ENCODE data around the gene RPL12.

The RPL12 gene

GRCh38 chr9:127463911-127464310, 12.7 kb upstream of the RPL12 start:
- H3K36me3 ChIP-seq (ENCODE audit: control insufficient read depth, insufficient read depth, low read length), result no peaks in the 10 kb centered on the region
- no peaks in the 10 kb centered on the region for H3K9me3 ChIP-seq (ENCODE audit: control insufficient read depth, low read length)
- no peaks in the 10 kb centered on the region for H3K27me3 ChIP-seq (ENCODE audit: control insufficient read depth, insufficient read depth, low read length)
- H3K4me1 ChIP-seq (ENCODE audit: control insufficient read depth, insufficient read depth, low read length), result no peaks in the 10 kb centered on the region
- no peak overlapping the region for H3K4me3 ChIP-seq (ENCODE audit: low read length)
- no peak overlapping the region for H3K9ac ChIP-seq (ENCODE audit: low read length)

- Histone ChIP-seq H3K9me3 (ENCODE audit: control insufficient read depth, low read length) (no peaks in the 10 kb centered on the region), H3K27me3 (ENCODE audit: control insufficient read depth, insufficient read depth, low read length) (no peaks in the 10 kb centered on the region), H3K9ac (ENCODE audit: low read length) (no peak overlapping the region), H3K36me3 (ENCODE audit: control insufficient read depth, insufficient read depth, low read length) (no peaks in the 10 kb centered on the region), H3K4me3 (ENCODE audit: low read length) (no peak overlapping the region), H3K4me1 (ENCODE audit: control insufficient read depth, insufficient read depth, low read length) (no peaks in the 10 kb centered on the region)
Measured at GRCh38 chr9:127463382-127463781, 12.2 kb upstream of the RPL12 start.

GRCh38 chr9:127458921-127459320, 7.7 kb upstream of the RPL12 start:
- no peak overlapping the region for H3K9ac ChIP-seq (ENCODE audit: low read length)
- no peaks in the 10 kb centered on the region for H3K27me3 ChIP-seq (ENCODE audit: control insufficient read depth, insufficient read depth, low read length)
- H3K4me1 ChIP-seq (ENCODE audit: control insufficient read depth, insufficient read depth, low read length), result no peaks in the 10 kb centered on the region
- H3K36me3 ChIP-seq (ENCODE audit: control insufficient read depth, insufficient read depth, low read length), result no peaks in the 10 kb centered on the region
- H3K9me3 ChIP-seq (ENCODE audit: control insufficient read depth, low read length), result no peaks in the 10 kb centered on the region
- no peak overlapping the region for H3K4me3 ChIP-seq (ENCODE audit: low read length)

- peaks cover 9% of the 10 kb centered on the region for H3K4me1 ChIP-seq (ENCODE audit: control insufficient read depth, insufficient read depth, low read length)
- no peaks in the 10 kb centered on the region for H3K9me3 ChIP-seq (ENCODE audit: control insufficient read depth, low read length)
- H3K36me3 ChIP-seq (ENCODE audit: control insufficient read depth, insufficient read depth, low read length), result no peaks in the 10 kb centered on the region
- no peak overlapping the region for H3K4me3 ChIP-seq (ENCODE audit: low read length)
- H3K27me3 ChIP-seq (ENCODE audit: control insufficient read depth, insufficient read depth, low read length), result no peaks in the 10 kb centered on the region
- no peak overlapping the region for H3K9ac ChIP-seq (ENCODE audit: low read length)
Measured at GRCh38 chr9:127457191-127457878, 6.1 kb upstream of the RPL12 start.

- Histone ChIP-seq H3K4me3 (ENCODE audit: low read length) (no peak overlapping the region), H3K4me1 (ENCODE audit: control insufficient read depth, insufficient read depth, low read length) (peaks cover 14% of the 10 kb centered on the region), H3K36me3 (ENCODE audit: control insufficient read depth, insufficient read depth, low read length) (no peaks in the 10 kb centered on the region), H3K27me3 (ENCODE audit: control insufficient read depth, insufficient read depth, low read length) (no peaks in the 10 kb centered on the region), H3K9ac (ENCODE audit: low read length) (peak overlapping the region; percentile 19), H3K9me3 (ENCODE audit: control insufficient read depth, low read length) (no peaks in the 10 kb centered on the region)
Measured at GRCh38 chr9:127455324-127455992, 4.3 kb upstream of the RPL12 start.

- H3K4me1 ChIP-seq (ENCODE audit: control insufficient read depth, insufficient read depth, low read length), result peaks cover 29% of the 10 kb centered on the region
- H3K27me3 ChIP-seq (ENCODE audit: control insufficient read depth, insufficient read depth, low read length), result no peaks in the 10 kb centered on the region
- no peaks in the 10 kb centered on the region for H3K9me3 ChIP-seq (ENCODE audit: control insufficient read depth, low read length)
- peaks cover 15% of the 10 kb centered on the region for H3K36me3 ChIP-seq (ENCODE audit: control insufficient read depth, insufficient read depth, low read length)
- H3K4me3 ChIP-seq (ENCODE audit: low read length), result no peak overlapping the region
- H3K9ac ChIP-seq (ENCODE audit: low read length), result no peak overlapping the region
Measured at GRCh38 chr9:127452691-127453090, 1.5 kb upstream of the RPL12 start.

- Histone ChIP-seq H3K36me3 (ENCODE audit: control insufficient read depth, insufficient read depth, low read length) (peaks cover 21% of the 10 kb centered on the region), H3K9ac (ENCODE audit: low read length) (peak overlapping the region; percentile 96), H3K4me3 (ENCODE audit: low read length) (peak overlapping the region; percentile 95), H3K27me3 (ENCODE audit: control insufficient read depth, insufficient read depth, low read length) (no peaks in the 10 kb centered on the region), H3K4me1 (ENCODE audit: control insufficient read depth, insufficient read depth, low read length) (peaks cover 29% of the 10 kb centered on the region), H3K9me3 (ENCODE audit: control insufficient read depth, low read length) (no peaks in the 10 kb centered on the region)
Measured at GRCh38 chr9:127451858-127452656, 851 bp upstream of the RPL12 start.

- H3K36me3 ChIP-seq (ENCODE audit: control insufficient read depth, insufficient read depth, low read length), result peaks cover 26% of the 10 kb centered on the region
- no peaks in the 10 kb centered on the region for H3K9me3 ChIP-seq (ENCODE audit: control insufficient read depth, low read length)
Measured at GRCh38 chr9:127451608-127451857, 327 bp upstream of the RPL12 start.

GRCh38 chr9:127450243-127450760, 904 bp downstream of the RPL12 start:
- Histone ChIP-seq H3K4me3 (ENCODE audit: low read length) (peak overlapping the region; percentile 95), H3K9ac (ENCODE audit: low read length) (peak overlapping the region; percentile 96), H3K27me3 (ENCODE audit: control insufficient read depth, insufficient read depth, low read length) (no peaks in the 10 kb centered on the region), H3K4me1 (ENCODE audit: control insufficient read depth, insufficient read depth, low read length) (peaks cover 29% of the 10 kb centered on the region), H3K9me3 (ENCODE audit: control insufficient read depth, low read length) (no peaks in the 10 kb centered on the region), H3K36me3 (ENCODE audit: control insufficient read depth, insufficient read depth, low read length) (peaks cover 32% of the 10 kb centered on the region)

More at GRCh38 chr9:127451608-127451857, 327 bp upstream of the RPL12 start:
- no peaks in the 10 kb centered on the region for H3K27me3 ChIP-seq (ENCODE audit: control insufficient read depth, insufficient read depth, low read length)
- H3K9ac ChIP-seq (ENCODE audit: low read length), result peak overlapping the region; percentile 96
- H3K4me3 ChIP-seq (ENCODE audit: low read length), result peak overlapping the region; percentile 95
- peaks cover 29% of the 10 kb centered on the region for H3K4me1 ChIP-seq (ENCODE audit: control insufficient read depth, insufficient read depth, low read length)

GRCh38 chr9:127449332-127449966, 1.8 kb downstream of the RPL12 start:
- H3K4me3 ChIP-seq (ENCODE audit: low read length), result peak overlapping the region; percentile 95
- peak overlapping the region; percentile 96 for H3K9ac ChIP-seq (ENCODE audit: low read length)
- H3K27me3 ChIP-seq (ENCODE audit: control insufficient read depth, insufficient read depth, low read length), result no peaks in the 10 kb centered on the region
- no peaks in the 10 kb centered on the region for H3K9me3 ChIP-seq (ENCODE audit: control insufficient read depth, low read length)
- peaks cover 34% of the 10 kb centered on the region for H3K36me3 ChIP-seq (ENCODE audit: control insufficient read depth, insufficient read depth, low read length)
- H3K4me1 ChIP-seq (ENCODE audit: control insufficient read depth, insufficient read depth, low read length), result peaks cover 29% of the 10 kb centered on the region

- Histone ChIP-seq H3K27me3 (ENCODE audit: control insufficient read depth, insufficient read depth, low read length) (no peaks in the 10 kb centered on the region), H3K36me3 (ENCODE audit: control insufficient read depth, insufficient read depth, low read length) (peaks cover 40% of the 10 kb centered on the region), H3K9ac (ENCODE audit: low read length) (no peak overlapping the region), H3K4me3 (ENCODE audit: low read length) (no peak overlapping the region), H3K9me3 (ENCODE audit: control insufficient read depth, low read length) (no peaks in the 10 kb centered on the region), H3K4me1 (ENCODE audit: control insufficient read depth, insufficient read depth, low read length) (peaks cover 27% of the 10 kb centered on the region)
Measured at GRCh38 chr9:127448112-127448805, 2.9 kb downstream of the RPL12 start.

All from mucosa of stomach (tissue), 1 donor.